IMR-90 (cell line): ENCODE measurements around the gene TENM4. TPM values are rescaled to one million over a fixed set of nuclear protein-coding genes. Genes with fewer than 3 reads are reported as not detected.

Experiments
- ATAC-seq: fragments of 200-7000 bp; cut with Tn5 transposase; 2 replicates; pipeline ENCODE4 v1.9.1; 2020; ENCODE audit warnings: low read depth, mild to moderate bottlenecking, moderate library complexity
- BruUV-seq: library from RNA; stranded (reverse); fragments of 400-500 nt; replicated peaks from 2 replicates; lab custom pipeline; 2021; lab: Mats Ljungman, UMichigan
- CTCF ChIA-PET: fragments of 300-600 bp; formaldehyde crosslinking; extraction: SDS; loops from one replicate; lab custom pipeline; 2021; ENCODE audit warnings: antibody characterized with exemption; lab: Yijun Ruan, JAX
- POLR2A ChIA-PET: fragments of 300-600 bp; sonication (Branson Sonifier 250); formaldehyde crosslinking; loops from one replicate; lab custom pipeline; 2022; ENCODE audit warnings: antibody characterized with exemption; ENCODE audit not compliant: unreplicated experiment; lab: Charles Lee
- DNase-seq: peaks from one replicate; pipeline ENCODE4 v3.0.0; 2013
- H2AFZ ChIP-seq: replicated peaks from 2 replicates; pipeline ENCODE3; 2013; ENCODE audit warnings: low read length, mild to moderate bottlenecking; ENCODE audit not compliant: poor library complexity
- H2AK5ac ChIP-seq: 2 replicates; pipeline ENCODE4 v1.6.1; 2013; ENCODE audit warnings: low read depth, low read length, inconsistent platforms
- H2AK9ac ChIP-seq: replicated peaks from 2 replicates; pipeline ENCODE3; 2013; ENCODE audit warnings: mild to moderate bottlenecking, low read depth, low read length, moderate library complexity; ENCODE audit not compliant: poor library complexity
- H2BK120ac ChIP-seq: 2 replicates; pipeline ENCODE4 v1.6.1; 2013; ENCODE audit warnings: low read depth, low read length, inconsistent platforms
- H2BK15ac ChIP-seq: 3 replicates; pipeline ENCODE4 v1.6.1; 2013; ENCODE audit warnings: low read depth, low read length, inconsistent platforms
- H2BK20ac ChIP-seq: 2 replicates; pipeline ENCODE4 v1.6.1; 2013; ENCODE audit warnings: low read depth, mild to moderate bottlenecking, inconsistent platforms, low read length, moderate library complexity
- H2BK5ac ChIP-seq: 2 replicates; pipeline ENCODE4 v1.6.1; 2013; ENCODE audit warnings: mild to moderate bottlenecking, low read depth, low read length, inconsistent platforms; ENCODE audit not compliant: poor library complexity, severe bottlenecking
- H3K14ac ChIP-seq: replicated peaks from 2 replicates; pipeline ENCODE4 v1.6.1; 2013; ENCODE audit warnings: low read depth, low read length, inconsistent platforms
- H3K18ac ChIP-seq: 2 replicates; pipeline ENCODE4 v1.6.1; 2013; ENCODE audit warnings: low read depth, low read length, control low read depth
- H3K23ac ChIP-seq: 2 replicates; pipeline ENCODE4 v1.6.1; 2013; ENCODE audit warnings: low read depth, low read length, inconsistent platforms
- H3K27ac ChIP-seq: 2 replicates; pipeline ENCODE4 v1.5.1; 2013; ENCODE audit warnings: mild to moderate bottlenecking, control low read depth, low read length; ENCODE audit not compliant: insufficient read depth
- H3K27me3 ChIP-seq: 2 replicates; pipeline ENCODE4 v1.6.1; 2013; ENCODE audit warnings: low read length; ENCODE audit not compliant: control insufficient read depth, insufficient read depth
- H3K36me3 ChIP-seq: 2 replicates; pipeline ENCODE4 v1.6.1; 2013; ENCODE audit warnings: low read length, mixed read lengths; ENCODE audit not compliant: control insufficient read depth, insufficient read depth
- H3K4ac ChIP-seq: 2 replicates; pipeline ENCODE4 v1.6.1; 2013; ENCODE audit warnings: low read depth, low read length, inconsistent platforms
- H3K4me1 ChIP-seq: 2 replicates; pipeline ENCODE4 v1.6.1; 2013; ENCODE audit warnings: low read length, mixed read lengths; ENCODE audit not compliant: control insufficient read depth, insufficient read depth
- H3K4me2 ChIP-seq: 2 replicates; pipeline ENCODE4 v1.6.1; 2013; ENCODE audit warnings: low read depth, mild to moderate bottlenecking, control low read depth, low read length, moderate library complexity
- H3K4me3 ChIP-seq: 2 replicates; pipeline ENCODE4 v1.5.1; 2013; ENCODE audit warnings: low read depth, mild to moderate bottlenecking, control low read depth, low read length, moderate library complexity; ENCODE audit not compliant: insufficient read depth
- H3K56ac ChIP-seq: 2 replicates; pipeline ENCODE4 v1.6.1; 2013; ENCODE audit warnings: low read length, inconsistent platforms; ENCODE audit not compliant: insufficient read depth; ENCODE audit errors: extremely low read depth
- H3K79me1 ChIP-seq, 2 experiments: 2 replicates each; pipeline ENCODE4 v1.6.1; 2013; ENCODE audit warnings: low read length in 2 of 2, inconsistent platforms in 1 of 2, low read depth in 1 of 2
- H3K9ac ChIP-seq: 2 replicates; pipeline ENCODE4 v1.6.1; 2013; ENCODE audit warnings: low read depth, low read length, control low read depth
- H3K9me1 ChIP-seq: 2 replicates; pipeline ENCODE4 v1.6.1; 2013; ENCODE audit warnings: low read length, inconsistent platforms; ENCODE audit not compliant: insufficient read depth
- H3K9me3 ChIP-seq: 2 replicates; pipeline ENCODE4 v1.6.1; 2013; ENCODE audit warnings: low read length; ENCODE audit not compliant: control insufficient read depth, insufficient read depth
- H4K20me1 ChIP-seq: 2 replicates; pipeline ENCODE4 v1.6.1; 2013; ENCODE audit warnings: low read length, inconsistent platforms; ENCODE audit not compliant: insufficient read depth
- H4K5ac ChIP-seq: 2 replicates; pipeline ENCODE4 v1.6.1; 2013; ENCODE audit warnings: mild to moderate bottlenecking, low read depth, low read length, control low read depth
- H4K8ac ChIP-seq, 2 experiments: 2 replicates each; pipeline ENCODE4 v1.6.1; 2013; ENCODE audit warnings: low read depth in 2 of 2, low read length in 2 of 2, control low read depth in 1 of 2, inconsistent platforms in 1 of 2
- H4K91ac ChIP-seq: 2 replicates; pipeline ENCODE4 v1.6.1; 2013; ENCODE audit warnings: low read depth, low read length, inconsistent platforms; ENCODE audit not compliant: insufficient read depth
- BHLHE40 ChIP-seq: fragments of 150-350 bp; IDR thresholded peaks from 2 replicates; pipeline ENCODE4 v1.6.1; 2016; ENCODE audit warnings: mild to moderate bottlenecking, low read depth, low read length
- CEBPB ChIP-seq: IDR thresholded peaks from 2 replicates; pipeline ENCODE4 v1.6.1; 2012; ENCODE audit warnings: low read depth, low read length, improper control_type of control experiment
- CHD1 ChIP-seq: IDR thresholded peaks from 2 replicates; pipeline ENCODE4 v1.6.1; 2012; ENCODE audit warnings: low read depth, low read length, improper control_type of control experiment
- CTCF ChIP-seq: conservative IDR thresholded peaks from 2 replicates; pipeline ENCODE4 v1.5.1; 2012; ENCODE audit warnings: mild to moderate bottlenecking, low read depth, low read length, improper control_type of control experiment
- ELK1 ChIP-seq: fragments of 150-350 bp; IDR thresholded peaks from 2 replicates; pipeline ENCODE4 v1.6.1; 2016; ENCODE audit warnings: low read depth, mild to moderate bottlenecking, low read length, moderate library complexity, borderline replicate concordance
- FOS ChIP-seq: fragments of 150-350 bp; IDR thresholded peaks from 2 replicates; pipeline ENCODE4 v1.6.1; 2016; ENCODE audit warnings: low read depth, low read length
- MAFK ChIP-seq: IDR thresholded peaks from 2 replicates; pipeline ENCODE4 v1.6.1; 2012; ENCODE audit warnings: low read depth, low read length, improper control_type of control experiment
- MAZ ChIP-seq: IDR thresholded peaks from 2 replicates; pipeline ENCODE4 v1.6.1; 2012; ENCODE audit warnings: low read depth, mild to moderate bottlenecking, low read length, improper control_type of control experiment, moderate library complexity, borderline replicate concordance
- MXI1 ChIP-seq: IDR thresholded peaks from 2 replicates; pipeline ENCODE4 v1.6.1; 2012; ENCODE audit warnings: low read depth, mild to moderate bottlenecking, low read length, moderate library complexity, borderline replicate concordance
- NFE2L2 ChIP-seq: fragments of 150-350 bp; IDR thresholded peaks from 2 replicates; pipeline ENCODE4 v1.6.1; 2016; ENCODE audit warnings: low read depth, mild to moderate bottlenecking, low read length
- POLR2A ChIP-seq: IDR thresholded peaks from 2 replicates; pipeline ENCODE4 v1.6.1; 2012; ENCODE audit warnings: mild to moderate bottlenecking, low read depth, low read length
- RAD21 ChIP-seq: IDR thresholded peaks from 2 replicates; pipeline ENCODE4 v1.6.1; 2012; ENCODE audit warnings: low read length, improper control_type of control experiment
- RCOR1 ChIP-seq: IDR thresholded peaks from 2 replicates; pipeline ENCODE4 v1.6.1; 2012; ENCODE audit warnings: mild to moderate bottlenecking, low read length, improper control_type of control experiment; ENCODE audit not compliant: insufficient replicate concordance
- RFX5 ChIP-seq: IDR thresholded peaks from 2 replicates; pipeline ENCODE4 v1.8.0; 2012; ENCODE audit warnings: low read depth, mild to moderate bottlenecking, low read length, moderate library complexity
- SMC3 ChIP-seq: fragments of 150-350 bp; IDR thresholded peaks from 2 replicates; pipeline ENCODE4 v1.6.1; 2016; ENCODE audit warnings: low read depth, mild to moderate bottlenecking, antibody characterized with exemption, low read length, moderate library complexity
- USF2 ChIP-seq: fragments of 150-350 bp; IDR thresholded peaks from 2 replicates; pipeline ENCODE4 v1.6.1; 2017; ENCODE audit warnings: mild to moderate bottlenecking, antibody characterized with exemption, low read length, low read depth
- WGBS, 2 experiments: methylation state at CpG; one replicate each; pipeline versions ENCODE4 v1.1.5 to v1.1.7; 2013; ENCODE audit warnings: missing lambda C conversion rate in 2 of 2; ENCODE audit not compliant: insufficient read length in 1 of 2; ENCODE audit errors: extremely low coverage in 2 of 2; 5-methylcytosine and 5-hydroxymethylcytosine counted together
- dilution Hi-C: fragments of 300-500 bp; cut with HindIII; formaldehyde crosslinking; loops from one replicate; pipeline ENCODE4 v1.14.3; 2018; ENCODE audit warnings: low sequenced_read_pairs; ENCODE audit not compliant: unreplicated experiment
- in situ Hi-C: fragments of 300-500 bp; cut with MboI; formaldehyde crosslinking; loops from 3 replicates; pipeline ENCODE4 v1.14.3; 2019; ENCODE audit warnings: low sequenced_read_pairs, inconsistent platforms, mixed read lengths
- intact Hi-C: fragments of 100-400 bp; cut with micrococcal nuclease; formaldehyde crosslinking; loops from 2 replicates; pipeline ENCODE4 v1.10.0; 2022
- polyA plus RNA-seq, 3 experiments: library from polyadenylated mRNA; depleted of rRNA; stranded (reverse); fragments of >200 nt; gene quantifications; 2 replicates each; pipeline ENCODE4 v1.2.3, GENCODE V29; 2012; ENCODE audit warnings: low replicate concordance in 1 of 3
- total RNA-seq: library from RNA; depleted of rRNA; stranded (reverse); fragments of >200 nt; gene quantifications from 2 replicates; pipeline ENCODE4 v1.2.3, GENCODE V29; 2012

Gene TENM4
- total and polyA plus RNA-seq, 2 of the 4 experiments (the other 2 are of a cell fraction), result 7.4 to 9.0 TPM

GRCh38 chr11:78706551-78706950 lies 734.3 kb downstream of the TENM4 start:
- 75% methylated on average over 1 of the region's 6 CpGs; no CpG with 5 or more reads in 1 of the 2 experiments for WGBS, 2 experiments
- in situ Hi-C loops (no loop called here), intact Hi-C loops (no loop called here), dilution Hi-C loops (no loop called here)
- BruUV-seq, result no TSS peak
- no peak overlapping the region for H3K18ac ChIP-seq
- H3K4me2 ChIP-seq, result no peak overlapping the region
- ChIA-PET CTCF (interaction anchor here (1.5 kb wide), 1 partner anchor 9 kb away, joined by 5 read pairs; no protein-coding TSS in a partner anchor), POLR2A (no interaction called here)
- ATAC-seq (no peak), DNase-seq (no peak)
- H3K9ac ChIP-seq, result no peak overlapping the region
- H4K91ac ChIP-seq, result no peak overlapping the region
- no peak overlapping the region for H3K4ac ChIP-seq
- H3K4me3 ChIP-seq, result no peak overlapping the region
- peaks cover 15% of the 10 kb centered on the region; the same call in 1 of the 2 replicates for H3K36me3 ChIP-seq
- H3K4me1 ChIP-seq, result no peaks in the 10 kb centered on the region
- H3K79me1 ChIP-seq, result no peaks in the 10 kb centered on the region
- no peak overlapping the region for H3K56ac ChIP-seq
- TF ChIP-seq USF2 (no peak), BHLHE40 (no peak), POLR2A (no peak), CTCF (no peak), CEBPB (no peak), SMC3 (no peak), ELK1 (no peak), RFX5 (no peak), RCOR1 (no peak), CHD1 (no peak), RAD21 (no peak), MAZ (no peak), FOS (no peak), NFE2L2 (no peak), MXI1 (no peak), MAFK (no peak)
- no peak overlapping the region for H2BK5ac ChIP-seq
- no peak overlapping the region for H2AK9ac ChIP-seq
- H2BK15ac ChIP-seq, result no peak overlapping the region
- no peak overlapping the region for H3K14ac ChIP-seq
- H4K8ac ChIP-seq, result no peak overlapping the region
- H2AK5ac ChIP-seq, result no peak overlapping the region
- H4K20me1 ChIP-seq, result no peaks in the 10 kb centered on the region
- no peaks in the 10 kb centered on the region for H3K9me1 ChIP-seq
- no peak overlapping the region for H2BK120ac ChIP-seq
- H2AFZ ChIP-seq, result no peak overlapping the region
- no peak overlapping the region for H3K27ac ChIP-seq
- no peak overlapping the region for H3K23ac ChIP-seq
- H2BK20ac ChIP-seq, result no peak overlapping the region
- H3K9me3 ChIP-seq, result no peaks in the 10 kb centered on the region
- H3K27me3 ChIP-seq, result no peaks in the 10 kb centered on the region
- no peak overlapping the region for H4K5ac ChIP-seq
